Skeletal muscle satellite cell (primary cell): ENCODE data around the gene PRR7. TPM values are rescaled to one million over a fixed set of nuclear protein-coding genes. Genes with fewer than 3 reads are reported as not detected.

Experiments used
- H3K27me3 ChIP-seq: 2 replicates; pipeline ENCODE4 v1.7.0; 2013; ENCODE audit warnings: low read length; ENCODE audit not compliant: control insufficient read depth, insufficient read depth
- H3K36me3 ChIP-seq: 2 replicates; pipeline ENCODE4 v1.7.0; 2013; ENCODE audit warnings: mild to moderate bottlenecking, control low read depth, low read length; ENCODE audit not compliant: insufficient read depth
- H3K4me1 ChIP-seq: 2 replicates; pipeline ENCODE4 v1.7.0; 2013; ENCODE audit warnings: low read length; ENCODE audit not compliant: control insufficient read depth, insufficient read depth
- H3K4me2 ChIP-seq: 2 replicates; pipeline ENCODE4 v1.7.0; 2013; ENCODE audit warnings: mild to moderate bottlenecking, low read length
- H3K4me3 ChIP-seq: 2 replicates; pipeline ENCODE4 v1.7.0; 2013; ENCODE audit warnings: low read length
- H3K9ac ChIP-seq: 2 replicates; pipeline ENCODE4 v1.7.0; 2013; ENCODE audit warnings: mild to moderate bottlenecking, low read depth, low read length, moderate library complexity
- H3K9me3 ChIP-seq: replicated peaks from 2 replicates; pipeline ENCODE4 v1.7.0; 2013; ENCODE audit warnings: mild to moderate bottlenecking, control low read depth, low read length
- total RNA-seq: library from RNA; depleted of rRNA; stranded (reverse); fragments of >200 nt; gene quantifications from 2 replicates; pipeline ENCODE4 v1.2.3, GENCODE V29; 2012; rRNA removed

PRR7 gene
- total RNA-seq: 35.2 and 37.8 TPM in 2 replicates

- Histone ChIP-seq H3K4me2 (peak within 1 kb of the TSS; percentile 90), H3K27me3 (no peaks in the 10 kb centered on the region), H3K9me3 (no peaks in the 10 kb centered on the region), H3K36me3 (peaks cover 12% of the 10 kb centered on the region), H3K4me1 (peaks cover 21% of the 10 kb centered on the region), H3K4me3 (peak within 1 kb of the TSS; percentile 82), H3K9ac (peak within 1 kb of the TSS; percentile 81)
Measured at GRCh38 chr5:177446200-177447065, at the start of gene PRR7. PRR7 (plus strand) TSS chr5:177446814; CDS start chr5:177455068, 8,254 bp downstream.

GRCh38 chr5:177397875-177398390, 48.7 kb upstream of the PRR7 start:
- Histone ChIP-seq H3K9ac (no peak overlapping the region), H3K36me3 (no peaks in the 10 kb centered on the region), H3K9me3 (no peaks in the 10 kb centered on the region), H3K27me3 (peaks cover 67% of the 10 kb centered on the region), H3K4me3 (no peak overlapping the region), H3K4me2 (no peak overlapping the region), H3K4me1 (peaks cover 17% of the 10 kb centered on the region)

GRCh38 chr5:177399997-177400868, 46.4 kb upstream of the PRR7 start, which contains the start of gene PFN3:
PFN3 (minus strand) TSS chr5:177400661; CDS start chr5:177400576, 85 bp downstream.
- Histone ChIP-seq H3K4me3 (no peak within 1 kb of the TSS), H3K27me3 (peaks cover 77% of the 10 kb centered on the region), H3K9ac (no peak within 1 kb of the TSS)

GRCh38 chr5:177402271-177403043, 44.2 kb upstream of the PRR7 start:
- Histone ChIP-seq H3K4me1 (peaks cover 38% of the 10 kb centered on the region), H3K4me3 (no peak overlapping the region), H3K27me3 (peaks cover 69% of the 10 kb centered on the region), H3K4me2 (peak overlapping the region; percentile 97), H3K36me3 (no peaks in the 10 kb centered on the region), H3K9ac (no peak overlapping the region), H3K9me3 (no peaks in the 10 kb centered on the region)

More at GRCh38 chr5:177399997-177400868, 46.4 kb upstream of the PRR7 start, which contains the start of gene PFN3:
- Histone ChIP-seq H3K4me2 (peak within 1 kb of the TSS; percentile 15), H3K4me1 (peaks cover 38% of the 10 kb centered on the region), H3K9me3 (no peaks in the 10 kb centered on the region), H3K36me3 (no peaks in the 10 kb centered on the region)

- Histone ChIP-seq H3K9ac (peak overlapping the region; percentile 63), H3K27me3 (peaks cover 67% of the 10 kb centered on the region), H3K4me1 (peaks cover 38% of the 10 kb centered on the region)
Measured at GRCh38 chr5:177403102-177403791, 43.4 kb upstream of the PRR7 start.

GRCh38 chr5:177403792-177404640, 42.6 kb upstream of the PRR7 start:
- Histone ChIP-seq H3K4me3 (peak overlapping the region; percentile 76), H3K4me1 (peaks cover 38% of the 10 kb centered on the region), H3K27me3 (peaks cover 65% of the 10 kb centered on the region), H3K9ac (peak overlapping the region; percentile 63), H3K4me2 (peak overlapping the region; percentile 97), H3K36me3 (no peaks in the 10 kb centered on the region), H3K9me3 (no peaks in the 10 kb centered on the region)

More at GRCh38 chr5:177403102-177403791, 43.4 kb upstream of the PRR7 start:
- peak overlapping the region; percentile 76 for H3K4me3 ChIP-seq
- no peaks in the 10 kb centered on the region for H3K36me3 ChIP-seq
- H3K9me3 ChIP-seq: no peaks in the 10 kb centered on the region
- H3K4me2 ChIP-seq: peak overlapping the region; percentile 97

GRCh38 chr5:177404641-177405179, 41.9 kb upstream of the PRR7 start:
- Histone ChIP-seq H3K9me3 (no peaks in the 10 kb centered on the region), H3K27me3 (peaks cover 64% of the 10 kb centered on the region), H3K4me1 (peaks cover 38% of the 10 kb centered on the region), H3K9ac (peak overlapping the region; percentile 63), H3K4me2 (peak overlapping the region; percentile 97), H3K4me3 (peak overlapping the region; percentile 76), H3K36me3 (no peaks in the 10 kb centered on the region)

- no peaks in the 10 kb centered on the region for H3K36me3 ChIP-seq
- H3K4me2 ChIP-seq: no peak overlapping the region
- peaks cover 33% of the 10 kb centered on the region for H3K4me1 ChIP-seq
- no peaks in the 10 kb centered on the region for H3K9me3 ChIP-seq
- peaks cover 58% of the 10 kb centered on the region for H3K27me3 ChIP-seq
- H3K9ac ChIP-seq: no peak overlapping the region
- H3K4me3 ChIP-seq: no peak overlapping the region
Measured at GRCh38 chr5:177405312-177405711, 41.3 kb upstream of the PRR7 start.

GRCh38 chr5:177405805-177406204, 40.8 kb upstream of the PRR7 start:
- Histone ChIP-seq H3K4me2 (no peak overlapping the region), H3K36me3 (no peaks in the 10 kb centered on the region), H3K9me3 (no peaks in the 10 kb centered on the region), H3K27me3 (peaks cover 53% of the 10 kb centered on the region), H3K4me1 (peaks cover 30% of the 10 kb centered on the region), H3K9ac (no peak overlapping the region), H3K4me3 (no peak overlapping the region)
